ENCODE measurements around the gene PTPRN2. TPM values are rescaled to one million over a fixed set of nuclear protein-coding genes. Genes with fewer than 3 reads are reported as not detected.

Gene PTPRN2
- total and polyA plus RNA-seq, 9 of the 15 experiments (the other 6 are each of a cell fraction or from before 2014, with no cell fraction given): not detected

GRCh38 chr7:158020706-158021095 lies 566.9 kb downstream of the PTPRN2 start (continued):
- no peak for TF ChIP-seq ZNF609 (CRISPR knock-in tag; IDR thresholded peaks at IDR 0.05; ENCODE audit: borderline replicate concordance)
- no peak for TF ChIP-seq RFX7 (CRISPR knock-in tag; IDR thresholded peaks at IDR 0.05)

- no peaks in the 10 kb centered on the region for H3K79me2 ChIP-seq (ENCODE audit: control insufficient read depth, insufficient read depth, low read length)
- peaks cover 0 to 3% of the 10 kb centered on the region in 2 experiments; a peak in 1 of 5 replicates for H3K4me1 ChIP-seq (replicated peaks in 1 of 2; ENCODE audit: control insufficient read depth in 2 of 2, insufficient read depth in 2 of 2, low read length in 2 of 2)
- DNase-seq (ENCODE audit: extremely low read depth in 1 of 4, low spot score in 3 of 4): no peak
- POLR2A ChIA-PET: no interaction called here
- BruUV-seq (replicated peaks): no TSS peak
- H2AFZ ChIP-seq (ENCODE audit: low read depth, low read length): no peak overlapping the region
- no peak for ATAC-seq
- H3K27me3 ChIP-seq (ENCODE audit: control insufficient read depth in 2 of 2, insufficient read depth in 2 of 2, low read length in 2 of 2): peaks cover 44 to 87% of the 10 kb centered on the region in 2 experiments
- CTCF ChIA-PET (ENCODE audit: low intra/inter-chr PET ratio): interaction anchor here (0.6 kb wide), 1 partner anchor 388 kb away, joined by 4 read pairs; no protein-coding TSS in a partner anchor
- in situ Hi-C loops (cut with MboI): no loop called here
- no peaks in the 10 kb centered on the region for H3K36me3 ChIP-seq (ENCODE audit: control insufficient read depth, insufficient read depth, low read length)
- WGBS (ENCODE audit: insufficient coverage, low coverage, missing lambda C conversion rate): 2% methylated on average over 27 of the region's 27 CpGs
- H3K9ac ChIP-seq (ENCODE audit: insufficient read depth in 1 of 2, low read depth in 2 of 2, low read length in 2 of 2): peak overlapping the region in 1 of 2 experiments; percentile 6; a peak in 1 of 4 replicates
- no peak for FAIRE-seq
- H4K20me1 ChIP-seq (replicated peaks; ENCODE audit: control insufficient read depth, insufficient read depth, low read length): peaks cover 2% of the 10 kb centered on the region; the same call in 1 of the 2 replicates
- no peaks in the 10 kb centered on the region for H3K9me1 ChIP-seq (ENCODE audit: control insufficient read depth, insufficient read depth, low read length)
- no peak overlapping the region for H3K27ac ChIP-seq (ENCODE audit: extremely low read depth, low read depth, low read length)
- no peaks in the 10 kb centered on the region for H3K9me3 ChIP-seq (replicated peaks; ENCODE audit: control insufficient read depth, insufficient read depth, low read depth, low read length)
- no peak overlapping the region for H3K4me3 ChIP-seq
- no peak overlapping the region for H3K4me2 ChIP-seq (ENCODE audit: insufficient read depth, low read length)
- intact Hi-C loops (cut with micrococcal nuclease): no loop called here
- no peak for TF ChIP-seq POLR2H (tag; IDR thresholded peaks at IDR 0.05; ENCODE audit: low read depth)
- TF ChIP-seq CREB1 (IDR thresholded peaks at IDR 0.05): no peak
- no peak for TF ChIP-seq CREB1 (CRISPR knock-in tag; IDR thresholded peaks at IDR 0.05)
- no peak for TF ChIP-seq ZNF586 (CRISPR knock-in tag; conservative IDR thresholded peaks at IDR 0.05)
- no peak for TF ChIP-seq HDAC3 (IDR thresholded peaks at IDR 0.05; ENCODE audit: borderline replicate concordance, partially characterized antibody)
- no peak for TF ChIP-seq USF1 (CRISPR knock-in tag; IDR thresholded peaks at IDR 0.05)
- no peak for TF ChIP-seq MBD2 (IDR thresholded peaks at IDR 0.05; ENCODE audit: borderline replicate concordance, low read depth)
- no peak for TF ChIP-seq IRF2 (CRISPR knock-in tag; IDR thresholded peaks at IDR 0.05)
- no peak for TF ChIP-seq EGR1 (conservative IDR thresholded peaks at IDR 0.05)
- TF ChIP-seq CHCHD3 (CRISPR knock-in tag; IDR thresholded peaks at IDR 0.05): no peak
- TF ChIP-seq ZC3H8 (IDR thresholded peaks at IDR 0.05): no peak
- TF ChIP-seq FOXA1 (IDR thresholded peaks at IDR 0.05; ENCODE audit: borderline replicate concordance): no peak
- no peak for TF ChIP-seq POLR2B (IDR thresholded peaks at IDR 0.05; ENCODE audit: low read depth, partially characterized antibody)
- no peak for TF ChIP-seq KHSRP (IDR thresholded peaks at IDR 0.05)
Observed at GRCh38 chr7:158019726-158020705, 567.6 kb downstream of the PTPRN2 start.
